SK-N-SH treated with all-trans-retinoic acid at 6 μM for 48 hours (cell line): ENCODE data around the gene C18orf63.

Experiments
- ATAC-seq: fragments of 200-7000 bp; cut with Tn5 transposase; 3 replicates; pipeline ENCODE4 v1.9.1; 2020; ENCODE audit warnings: mild to moderate bottlenecking, moderate library complexity
- ARNTL ChIP-seq: fragments of 450-650 bp; formaldehyde crosslinking; IDR thresholded peaks from 2 replicates; pipeline ENCODE4 v1.5.0; 2020; ENCODE audit warnings: low read depth, mild to moderate bottlenecking, moderate library complexity, borderline replicate concordance
- BACH2 ChIP-seq: fragments of 250-450 bp; sonication (Bioruptor Pico); IDR thresholded peaks from 2 replicates; pipeline ENCODE4 v1.9.0; 2021; ENCODE audit warnings: mild to moderate bottlenecking, borderline replicate concordance
- CSDC2 ChIP-seq: fragments of 250-450 bp; sonication (Bioruptor Pico); IDR thresholded peaks from 2 replicates; pipeline ENCODE4 v1.5.0; 2020; ENCODE audit warnings: mild to moderate bottlenecking, moderate library complexity
- ESRRG ChIP-seq: fragments of 250-450 bp; sonication (Bioruptor Pico); IDR thresholded peaks from 2 replicates; pipeline ENCODE4 v1.6.1; 2021; ENCODE audit warnings: mild to moderate bottlenecking
- ISL1 ChIP-seq: fragments of 250-450 bp; sonication (Bioruptor Pico); IDR thresholded peaks from 2 replicates; pipeline ENCODE4 v2.1.2; 2022; ENCODE audit warnings: mild to moderate bottlenecking, moderate library complexity
- OSR1 ChIP-seq: fragments of 250-450 bp; sonication (Bioruptor Pico); IDR thresholded peaks from 2 replicates; pipeline ENCODE4 v1.8.0; 2022; ENCODE audit warnings: moderate library complexity, mild to moderate bottlenecking, inconsistent platforms
- PPARA ChIP-seq: fragments of 250-450 bp; sonication (Bioruptor Pico); IDR thresholded peaks from 2 replicates; pipeline ENCODE4 v1.5.0; 2020; ENCODE audit warnings: mild to moderate bottlenecking, borderline replicate concordance
- RARB ChIP-seq: fragments of 250-450 bp; sonication (Bioruptor Pico); IDR thresholded peaks from 2 replicates; pipeline ENCODE4 v1.8.0; 2021; ENCODE audit warnings: mild to moderate bottlenecking, moderate library complexity
- SNAI2 ChIP-seq: fragments of 250-450 bp; sonication (Bioruptor Pico); IDR thresholded peaks from 2 replicates; pipeline ENCODE4 v1.5.0; 2020; ENCODE audit warnings: mild to moderate bottlenecking, moderate library complexity
- TCF4 ChIP-seq: fragments of 250-450 bp; sonication (Bioruptor Pico); IDR thresholded peaks from 2 replicates; pipeline ENCODE4 v1.8.0; 2021; ENCODE audit warnings: mild to moderate bottlenecking, moderate library complexity, borderline replicate concordance
- TOX ChIP-seq: fragments of 250-450 bp; sonication (Bioruptor Pico); IDR thresholded peaks from 2 replicates; pipeline ENCODE4 v1.8.0; 2021; ENCODE audit warnings: mild to moderate bottlenecking, moderate library complexity, borderline replicate concordance
- ZC3H10 ChIP-seq: fragments of 250-450 bp; sonication (Bioruptor Pico); IDR thresholded peaks from 2 replicates; pipeline ENCODE4 v1.5.1; 2021; ENCODE audit warnings: mild to moderate bottlenecking, moderate library complexity
- ZFP3 ChIP-seq: fragments of 250-450 bp; sonication (Bioruptor Pico); IDR thresholded peaks from 2 replicates; pipeline ENCODE4 v1.5.0; 2020; ENCODE audit warnings: mild to moderate bottlenecking, moderate library complexity
- ZFP30 ChIP-seq: fragments of 450-650 bp; formaldehyde crosslinking; IDR thresholded peaks from 2 replicates; pipeline ENCODE4 v1.5.0; 2022; ENCODE audit warnings: mild to moderate bottlenecking, moderate library complexity
- ZNF565 ChIP-seq: fragments of 450-650 bp; formaldehyde crosslinking; conservative IDR thresholded peaks from 2 replicates; pipeline ENCODE4 v1.5.0; 2020; ENCODE audit warnings: low read depth, mild to moderate bottlenecking, moderate library complexity
- ZNF70 ChIP-seq: fragments of 450-650 bp; formaldehyde crosslinking; IDR thresholded peaks from 2 replicates; pipeline ENCODE4 v1.5.0; 2020; ENCODE audit warnings: mild to moderate bottlenecking, moderate library complexity
- ZNF8 ChIP-seq: fragments of 450-650 bp; formaldehyde crosslinking; IDR thresholded peaks from 2 replicates; pipeline ENCODE4 v1.5.0; 2020; ENCODE audit warnings: mild to moderate bottlenecking, moderate library complexity
- TF ChIP-seq, protein P1 (sequence below): fragments of 250-450 bp; sonication (Bioruptor Pico); IDR thresholded peaks from 2 replicates; pipeline ENCODE4 v1.5.1; 2020; ENCODE audit warnings: low read depth, mild to moderate bottlenecking, moderate library complexity
- TF ChIP-seq, protein P2 (sequence below): fragments of 250-450 bp; sonication (Bioruptor Pico); IDR thresholded peaks from 2 replicates; pipeline ENCODE4 v1.8.0; 2021; ENCODE audit warnings: low read depth, mild to moderate bottlenecking, moderate library complexity, borderline replicate concordance
- TF ChIP-seq, protein P3 (sequence below): fragments of 250-450 bp; sonication (Bioruptor Pico); IDR thresholded peaks from 2 replicates; pipeline ENCODE4 v1.5.0; 2020; ENCODE audit warnings: mild to moderate bottlenecking, moderate library complexity
- TF ChIP-seq, protein P4 (sequence below): fragments of 250-450 bp; sonication (Bioruptor Pico); IDR thresholded peaks from 2 replicates; pipeline ENCODE4 v1.5.1; 2021; ENCODE audit warnings: mild to moderate bottlenecking, moderate library complexity

C18orf63 gene

DNA sequence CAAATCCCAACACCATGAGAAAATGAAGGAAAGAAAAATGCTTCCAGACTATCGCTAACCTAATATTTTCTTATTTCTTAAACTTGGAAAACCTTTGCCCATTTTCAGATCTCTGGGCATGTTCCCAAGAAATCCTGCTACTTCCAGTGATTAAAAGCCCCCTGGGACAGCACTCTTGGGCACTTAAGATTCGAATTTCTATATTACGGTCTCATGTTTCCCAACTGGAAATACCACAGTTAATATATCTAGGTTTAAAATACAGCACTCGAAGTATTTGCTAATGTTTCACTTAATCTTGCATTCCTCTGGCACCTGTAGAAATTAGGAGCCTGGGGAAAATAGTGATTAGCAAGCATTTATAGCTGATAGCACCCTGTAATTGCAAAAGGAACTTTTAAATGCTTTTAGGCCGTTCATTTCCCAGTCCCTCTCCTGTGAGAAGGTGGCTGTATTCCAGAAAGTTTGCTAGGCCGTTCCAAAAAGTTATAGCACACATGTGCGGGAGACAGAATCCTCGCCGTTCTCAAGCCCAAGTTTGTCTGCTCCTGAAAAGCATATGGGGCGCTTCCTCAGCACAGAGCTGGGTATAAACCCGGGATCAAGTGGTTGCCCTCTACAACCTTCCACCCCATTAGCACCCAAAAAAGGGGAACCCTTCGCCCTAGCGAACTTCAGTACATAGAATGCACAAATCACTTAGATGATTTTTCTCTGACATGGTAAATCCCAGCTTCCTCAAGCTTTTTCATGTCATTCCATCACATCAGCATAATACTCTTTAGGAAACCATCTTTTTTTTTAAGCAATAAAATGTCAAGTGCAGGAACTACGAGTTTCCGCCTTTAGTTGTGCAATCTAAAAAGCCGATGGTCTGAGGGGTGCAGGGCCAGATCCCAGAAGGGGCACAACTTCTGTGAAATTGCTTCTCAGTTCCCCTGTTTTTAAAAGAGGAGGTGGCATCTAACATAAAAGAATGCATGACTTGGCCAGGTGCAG, 80.8 kb downstream of the C18orf63 start:
- TF ChIP-seq, protein P1, sequence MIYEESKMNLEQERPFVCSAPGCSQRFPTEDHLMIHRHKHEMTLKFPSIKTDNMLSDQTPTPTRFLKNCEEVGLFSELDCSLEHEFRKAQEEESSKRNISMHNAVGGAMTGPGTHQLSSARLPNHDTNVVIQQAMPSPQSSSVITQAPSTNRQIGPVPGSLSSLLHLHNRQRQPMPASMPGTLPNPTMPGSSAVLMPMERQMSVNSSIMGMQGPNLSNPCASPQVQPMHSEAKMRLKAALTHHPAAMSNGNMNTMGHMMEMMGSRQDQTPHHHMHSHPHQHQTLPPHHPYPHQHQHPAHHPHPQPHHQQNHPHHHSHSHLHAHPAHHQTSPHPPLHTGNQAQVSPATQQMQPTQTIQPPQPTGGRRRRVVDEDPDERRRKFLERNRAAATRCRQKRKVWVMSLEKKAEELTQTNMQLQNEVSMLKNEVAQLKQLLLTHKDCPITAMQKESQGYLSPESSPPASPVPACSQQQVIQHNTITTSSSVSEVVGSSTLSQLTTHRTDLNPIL: no peak
- TF ChIP-seq CSDC2: no peak
- no peak for TF ChIP-seq ISL1 (CRISPR knock-in tag)
- TF ChIP-seq OSR1 (CRISPR knock-in tag): no peak
- no peak for TF ChIP-seq ZFP3 (CRISPR knock-in tag)
- TF ChIP-seq RARB: no peak
- TF ChIP-seq ARNTL (CRISPR knock-in tag): no peak
- TF ChIP-seq PPARA (CRISPR knock-in tag): no peak
- TF ChIP-seq ZNF565: no peak
- no peak for TF ChIP-seq BACH2 (CRISPR knock-in tag)
- no peak for TF ChIP-seq ZNF70 (CRISPR knock-in tag)
- TF ChIP-seq ZC3H10 (CRISPR knock-in tag): no peak
- TF ChIP-seq, protein P2, sequence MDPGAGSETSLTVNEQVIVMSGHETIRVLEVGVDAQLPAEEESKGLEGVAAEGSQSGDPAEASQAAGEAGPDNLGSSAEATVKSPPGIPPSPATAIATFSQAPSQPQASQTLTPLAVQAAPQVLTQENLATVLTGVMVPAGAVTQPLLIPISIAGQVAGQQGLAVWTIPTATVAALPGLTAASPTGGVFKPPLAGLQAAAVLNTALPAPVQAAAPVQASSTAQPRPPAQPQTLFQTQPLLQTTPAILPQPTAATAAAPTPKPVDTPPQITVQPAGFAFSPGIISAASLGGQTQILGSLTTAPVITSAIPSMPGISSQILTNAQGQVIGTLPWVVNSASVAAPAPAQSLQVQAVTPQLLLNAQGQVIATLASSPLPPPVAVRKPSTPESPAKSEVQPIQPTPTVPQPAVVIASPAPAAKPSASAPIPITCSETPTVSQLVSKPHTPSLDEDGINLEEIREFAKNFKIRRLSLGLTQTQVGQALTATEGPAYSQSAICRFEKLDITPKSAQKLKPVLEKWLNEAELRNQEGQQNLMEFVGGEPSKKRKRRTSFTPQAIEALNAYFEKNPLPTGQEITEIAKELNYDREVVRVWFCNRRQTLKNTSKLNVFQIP (CRISPR knock-in tag): no peak
- no peak for TF ChIP-seq ZNF8 (CRISPR knock-in tag)
- no peak for ATAC-seq

GRCh38 chr18:74397572-74397971, 81.9 kb downstream of the C18orf63 start:
- TF ChIP-seq ESRRG (CRISPR knock-in tag) (no peak), ZNF8 (CRISPR knock-in tag) (no peak), SNAI2 (no peak), ISL1 (CRISPR knock-in tag) (no peak), TOX (no peak), ZFP30 (CRISPR knock-in tag) (no peak), TCF4 (CRISPR knock-in tag) (no peak), CSDC2 (no peak), ZFP3 (CRISPR knock-in tag) (no peak), ZNF70 (CRISPR knock-in tag) (no peak), PPARA (CRISPR knock-in tag) (no peak), ZNF565 (no peak), ARNTL (CRISPR knock-in tag) (no peak), ZC3H10 (CRISPR knock-in tag) (no peak), RARB (no peak), OSR1 (CRISPR knock-in tag) (no peak)
- TF ChIP-seq, protein P3, sequence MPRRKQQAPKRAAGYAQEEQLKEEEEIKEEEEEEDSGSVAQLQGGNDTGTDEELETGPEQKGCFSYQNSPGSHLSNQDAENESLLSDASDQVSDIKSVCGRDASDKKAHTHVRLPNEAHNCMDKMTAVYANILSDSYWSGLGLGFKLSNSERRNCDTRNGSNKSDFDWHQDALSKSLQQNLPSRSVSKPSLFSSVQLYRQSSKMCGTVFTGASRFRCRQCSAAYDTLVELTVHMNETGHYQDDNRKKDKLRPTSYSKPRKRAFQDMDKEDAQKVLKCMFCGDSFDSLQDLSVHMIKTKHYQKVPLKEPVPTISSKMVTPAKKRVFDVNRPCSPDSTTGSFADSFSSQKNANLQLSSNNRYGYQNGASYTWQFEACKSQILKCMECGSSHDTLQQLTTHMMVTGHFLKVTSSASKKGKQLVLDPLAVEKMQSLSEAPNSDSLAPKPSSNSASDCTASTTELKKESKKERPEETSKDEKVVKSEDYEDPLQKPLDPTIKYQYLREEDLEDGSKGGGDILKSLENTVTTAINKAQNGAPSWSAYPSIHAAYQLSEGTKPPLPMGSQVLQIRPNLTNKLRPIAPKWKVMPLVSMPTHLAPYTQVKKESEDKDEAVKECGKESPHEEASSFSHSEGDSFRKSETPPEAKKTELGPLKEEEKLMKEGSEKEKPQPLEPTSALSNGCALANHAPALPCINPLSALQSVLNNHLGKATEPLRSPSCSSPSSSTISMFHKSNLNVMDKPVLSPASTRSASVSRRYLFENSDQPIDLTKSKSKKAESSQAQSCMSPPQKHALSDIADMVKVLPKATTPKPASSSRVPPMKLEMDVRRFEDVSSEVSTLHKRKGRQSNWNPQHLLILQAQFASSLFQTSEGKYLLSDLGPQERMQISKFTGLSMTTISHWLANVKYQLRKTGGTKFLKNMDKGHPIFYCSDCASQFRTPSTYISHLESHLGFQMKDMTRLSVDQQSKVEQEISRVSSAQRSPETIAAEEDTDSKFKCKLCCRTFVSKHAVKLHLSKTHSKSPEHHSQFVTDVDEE (CRISPR knock-in tag): no peak
- TF ChIP-seq, protein P4, sequence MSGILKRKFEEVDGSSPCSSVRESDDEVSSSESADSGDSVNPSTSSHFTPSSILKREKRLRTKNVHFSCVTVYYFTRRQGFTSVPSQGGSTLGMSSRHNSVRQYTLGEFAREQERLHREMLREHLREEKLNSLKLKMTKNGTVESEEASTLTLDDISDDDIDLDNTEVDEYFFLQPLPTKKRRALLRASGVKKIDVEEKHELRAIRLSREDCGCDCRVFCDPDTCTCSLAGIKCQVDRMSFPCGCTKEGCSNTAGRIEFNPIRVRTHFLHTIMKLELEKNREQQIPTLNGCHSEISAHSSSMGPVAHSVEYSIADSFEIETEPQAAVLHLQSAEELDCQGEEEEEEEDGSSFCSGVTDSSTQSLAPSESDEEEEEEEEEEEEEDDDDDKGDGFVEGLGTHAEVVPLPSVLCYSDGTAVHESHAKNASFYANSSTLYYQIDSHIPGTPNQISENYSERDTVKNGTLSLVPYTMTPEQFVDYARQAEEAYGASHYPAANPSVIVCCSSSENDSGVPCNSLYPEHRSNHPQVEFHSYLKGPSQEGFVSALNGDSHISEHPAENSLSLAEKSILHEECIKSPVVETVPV: no peak
- TF ChIP-seq, protein P1: no peak
- TF ChIP-seq, protein P2 (CRISPR knock-in tag): no peak
- TF ChIP-seq, all 23 proteins: peak for 0
- no peak for ATAC-seq
